NOMO-1 treated with DMSO at 0.1 percent for 48 hours (cell line): ENCODE results near the gene LTBP2.

Source experiments
- DNase-seq: peaks from one replicate; lab custom pipeline; 2025; ENCODE audit not compliant: unreplicated experiment; lab: John Stamatoyannopoulos, UW

Gene LTBP2

DNA sequence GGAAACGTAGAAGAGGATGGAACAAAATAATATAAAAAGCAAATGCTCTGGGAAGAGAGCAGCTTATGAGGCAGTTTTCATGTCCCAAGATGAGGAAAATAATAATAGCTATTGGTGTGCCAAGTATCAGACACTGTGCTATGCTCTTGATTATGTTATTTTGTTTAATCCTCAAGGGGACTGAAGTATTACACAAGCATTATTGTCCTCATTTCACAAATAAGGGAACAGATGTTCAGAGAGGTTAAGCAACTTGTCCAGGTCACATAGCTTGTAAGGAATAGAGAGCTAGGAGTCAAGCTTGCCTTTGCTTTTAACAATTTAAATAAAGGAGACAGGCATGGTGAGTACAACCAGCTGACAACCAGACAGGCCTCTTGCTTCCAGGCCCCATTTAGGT, 26.9 kb upstream of the LTBP2 start:
- DNase-seq, result no peak

DNA sequence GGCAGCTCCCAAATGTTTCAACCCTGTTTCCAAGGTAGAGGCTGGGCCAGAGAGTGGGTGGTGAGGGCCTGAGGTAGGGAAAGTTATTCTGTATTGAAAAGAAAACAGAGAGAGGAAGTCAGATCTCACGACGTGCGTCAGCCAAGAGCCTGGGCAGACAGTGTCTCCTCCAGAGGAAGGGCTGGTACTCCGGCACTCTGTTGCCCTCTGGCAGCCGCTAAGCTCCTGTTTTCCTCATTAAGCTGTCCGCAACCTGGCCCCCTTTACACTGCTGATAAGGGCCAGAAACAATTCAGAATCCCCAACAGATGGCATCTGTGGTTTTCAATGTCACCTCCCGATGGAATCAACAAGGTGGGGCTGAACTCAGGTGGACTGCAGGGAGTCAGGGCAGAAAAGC, 26.0 kb upstream of the LTBP2 start:
- DNase-seq, result no peak

DNA sequence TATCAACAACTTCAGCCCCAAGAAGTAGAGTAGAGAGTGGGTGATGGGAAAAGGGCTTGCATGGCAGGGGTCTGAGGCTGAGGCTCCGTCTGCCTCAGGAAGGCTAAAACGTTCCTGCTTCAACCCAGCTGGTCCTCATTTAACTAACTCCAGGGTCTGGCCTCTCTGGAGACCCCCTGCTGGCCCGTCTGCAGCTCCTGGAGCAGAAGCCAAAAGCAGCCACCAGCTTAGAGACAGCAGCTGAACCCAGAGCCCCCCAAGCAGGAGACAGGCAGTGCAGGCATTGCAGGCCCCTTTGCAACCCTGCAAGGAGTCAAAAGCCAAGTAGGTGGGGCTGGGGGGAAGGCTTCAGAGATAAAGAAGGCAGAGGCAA, 25.1 kb upstream of the LTBP2 start:
- DNase-seq, result no peak

DNA sequence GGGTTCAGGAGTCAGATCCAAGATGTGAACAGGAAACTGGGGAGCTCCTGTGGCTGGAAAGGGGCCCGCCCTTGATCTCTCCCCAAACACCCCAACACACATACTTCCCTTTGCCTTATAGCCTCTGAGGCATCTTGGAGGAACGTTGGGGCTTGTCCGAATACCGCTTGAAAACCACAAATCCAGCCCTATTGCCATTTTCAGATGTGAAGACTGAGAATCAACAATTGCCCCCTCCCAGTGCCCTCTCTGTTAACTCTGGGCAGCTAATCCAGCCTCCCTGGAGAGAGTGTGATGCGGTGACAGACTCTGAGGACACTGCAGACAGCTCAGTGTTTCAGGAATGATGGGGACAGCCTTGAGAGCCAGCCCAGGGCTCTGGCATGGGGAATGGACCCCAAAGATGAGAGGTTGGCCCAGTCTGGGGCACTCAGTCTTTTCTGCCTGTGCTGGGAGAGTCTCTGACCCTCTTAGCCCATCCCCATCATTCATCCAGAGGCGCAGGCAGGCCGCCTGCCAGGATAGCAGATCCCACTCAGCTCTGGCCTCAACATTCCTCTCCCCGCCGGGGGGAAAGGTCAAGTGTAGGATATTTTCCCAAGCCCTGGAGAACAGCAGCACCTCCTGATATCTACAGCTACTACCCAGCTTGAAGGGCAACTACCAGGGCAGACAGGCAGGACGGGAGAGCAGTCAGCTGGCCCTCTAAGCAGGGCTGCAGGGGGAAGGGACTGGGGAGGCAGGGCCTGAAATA, 24.6 kb upstream of the LTBP2 start:
- no peak for DNase-seq

DNA sequence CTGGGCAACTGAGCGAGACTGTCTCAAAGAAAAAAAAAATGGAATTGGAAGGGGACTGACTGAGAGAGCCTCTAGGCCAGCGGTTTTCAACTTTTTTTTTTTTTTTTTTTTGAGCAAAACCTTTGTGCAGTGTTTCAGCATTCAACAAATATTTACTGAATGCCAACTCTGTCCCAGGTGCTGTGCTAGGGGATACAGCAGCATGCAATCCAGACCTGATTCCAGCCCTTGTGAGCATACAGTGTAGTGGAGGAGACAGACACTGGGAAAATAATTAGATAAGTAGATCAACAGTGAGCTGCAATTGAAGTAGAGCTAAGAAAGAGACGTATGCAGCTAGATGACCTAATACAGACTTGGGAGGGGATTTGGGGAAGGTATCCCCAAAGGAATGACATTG, 23.8 kb upstream of the LTBP2 start:
- DNase-seq, result no peak

DNA sequence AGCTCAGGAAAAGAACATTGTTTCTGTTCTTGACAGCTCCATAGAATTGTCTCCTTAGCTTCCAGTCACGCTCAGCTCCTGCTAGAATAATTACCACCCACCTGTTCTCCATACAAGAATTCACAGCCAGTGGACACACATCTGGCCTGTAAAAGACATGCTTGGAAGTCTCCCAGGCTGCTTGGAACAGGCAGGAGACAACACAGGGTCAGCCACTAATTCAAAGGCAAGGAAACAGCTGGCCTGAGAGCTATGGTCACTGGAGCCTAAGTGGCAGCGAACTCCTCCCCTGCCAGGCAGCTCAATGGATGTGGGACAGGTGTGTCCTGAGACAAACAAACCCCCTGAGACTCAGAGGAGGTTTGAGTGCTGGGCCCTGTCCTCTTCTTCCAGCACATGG, 22.9 kb upstream of the LTBP2 start:
- no peak for DNase-seq

DNA sequence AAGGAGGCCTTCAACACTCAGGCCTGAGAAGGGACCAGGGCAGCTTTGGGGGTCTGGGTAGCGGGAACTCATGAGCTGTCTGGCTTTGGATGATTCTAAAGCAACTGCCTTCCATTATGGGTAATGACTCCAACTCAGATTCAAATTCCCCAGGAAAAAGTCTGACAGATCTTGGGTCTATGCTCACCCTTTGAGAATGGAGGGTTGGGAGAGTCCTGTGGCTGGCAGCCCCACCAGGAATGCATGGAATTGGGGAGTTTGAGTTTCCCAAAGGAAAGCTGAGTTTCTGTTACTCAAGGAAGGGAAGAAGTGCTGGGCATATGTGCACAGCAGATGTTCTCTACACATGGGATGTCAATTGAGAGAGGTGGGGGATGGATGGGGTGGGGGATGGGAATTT, 22.4 kb upstream of the LTBP2 start:
- DNase-seq, result no peak

DNA sequence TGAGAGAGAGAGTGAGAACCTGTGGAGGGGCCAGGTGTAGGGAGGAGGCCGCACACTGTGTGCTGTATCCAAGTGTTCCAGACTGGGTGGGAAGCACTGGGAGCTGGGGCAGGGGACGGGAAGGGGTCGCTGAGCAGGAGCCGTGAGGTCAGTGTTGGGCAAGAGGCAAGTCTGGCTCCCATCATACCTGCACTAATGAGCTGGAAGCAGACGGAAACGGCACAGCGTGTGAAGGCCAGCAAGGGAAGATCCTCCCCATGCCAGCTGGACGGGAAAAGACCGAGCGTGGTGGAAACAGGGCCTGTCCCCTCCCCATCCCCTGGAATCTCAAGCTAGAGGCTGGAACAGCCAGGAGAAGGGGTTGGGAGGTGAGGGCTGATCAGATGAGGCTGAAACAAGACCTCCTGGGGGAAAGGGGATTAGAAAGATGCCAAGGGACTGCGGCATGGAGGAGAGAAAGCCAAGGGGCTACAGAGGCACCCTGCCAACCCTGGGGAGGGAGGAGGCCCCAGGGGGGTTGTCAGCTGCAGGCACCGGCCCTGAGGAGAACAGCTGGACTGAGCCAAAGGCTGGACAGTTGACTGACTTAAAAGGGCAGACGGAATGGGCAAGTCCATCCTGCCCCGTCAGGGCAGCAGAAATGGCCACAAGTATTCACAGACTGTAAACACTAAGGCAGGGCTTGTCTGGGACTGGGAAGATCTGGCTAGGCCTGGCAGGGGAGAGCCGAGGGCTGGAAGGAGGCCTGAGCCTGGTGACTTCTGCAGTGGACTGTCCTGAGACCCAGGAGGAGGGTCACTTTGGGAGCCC, 19.0 kb upstream of the LTBP2 start:
- DNase-seq, result no peak

DNA sequence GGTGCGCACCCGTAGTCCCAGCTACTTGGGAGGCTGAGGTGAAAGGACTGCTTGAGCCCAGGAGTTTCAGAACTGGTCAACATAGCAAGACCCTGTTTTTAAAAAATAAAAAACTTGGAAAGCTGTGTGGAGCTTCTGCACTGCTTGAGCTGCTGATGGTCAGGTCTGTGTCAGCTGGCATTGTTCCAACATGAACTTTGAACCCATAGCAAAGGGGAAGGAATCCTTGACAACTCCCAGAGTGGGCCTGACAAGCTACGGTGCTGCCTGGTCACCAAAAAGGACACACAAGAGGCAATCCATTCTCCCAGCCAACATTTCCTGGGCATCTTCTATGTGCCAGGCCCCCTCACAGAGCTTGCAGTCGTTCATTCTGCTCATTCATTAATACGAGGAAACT, 16.4 kb upstream of the LTBP2 start:
- DNase-seq, result no peak

DNA sequence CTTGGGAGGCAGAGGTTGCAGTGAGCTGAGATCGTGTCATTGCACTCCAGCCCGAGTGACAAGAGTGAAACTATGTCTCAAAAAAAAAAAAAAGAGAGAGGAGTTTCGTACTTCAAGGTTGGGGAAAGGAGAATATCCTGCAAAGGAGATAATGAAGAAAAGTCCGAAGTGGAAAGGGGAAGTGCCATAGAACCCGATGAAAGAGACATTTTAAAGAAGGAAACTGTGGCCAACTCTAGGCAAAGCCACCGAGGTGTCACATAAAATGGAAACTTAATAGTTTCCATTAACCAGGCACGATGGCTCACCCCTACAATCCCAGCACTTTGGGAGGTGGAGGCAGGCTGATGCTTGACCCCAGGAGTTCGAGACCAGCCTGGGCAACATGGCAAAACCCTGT, 15.0 kb upstream of the LTBP2 start:
- DNase-seq, result peak; percentile 86

DNA sequence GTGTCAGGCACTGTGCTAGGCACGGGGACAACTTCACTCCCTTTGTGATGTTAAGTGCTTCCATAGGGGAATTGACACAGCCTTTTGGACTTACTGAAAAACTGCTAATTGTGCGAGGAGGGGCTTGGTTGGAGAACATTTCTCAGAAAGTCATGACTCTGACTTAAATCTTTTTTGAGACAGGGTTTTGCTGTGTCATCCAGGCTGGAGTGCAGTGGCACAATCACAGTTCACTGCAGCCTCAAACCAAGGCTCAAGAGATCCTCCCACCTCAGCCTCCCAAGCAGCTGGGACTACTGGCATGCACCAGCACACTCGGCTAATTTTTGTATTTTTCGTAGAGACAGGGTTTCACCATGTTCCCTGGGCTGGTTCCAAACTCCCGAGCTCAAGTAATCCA, 10.2 kb upstream of the LTBP2 start:
- DNase-seq, result no peak

DNA sequence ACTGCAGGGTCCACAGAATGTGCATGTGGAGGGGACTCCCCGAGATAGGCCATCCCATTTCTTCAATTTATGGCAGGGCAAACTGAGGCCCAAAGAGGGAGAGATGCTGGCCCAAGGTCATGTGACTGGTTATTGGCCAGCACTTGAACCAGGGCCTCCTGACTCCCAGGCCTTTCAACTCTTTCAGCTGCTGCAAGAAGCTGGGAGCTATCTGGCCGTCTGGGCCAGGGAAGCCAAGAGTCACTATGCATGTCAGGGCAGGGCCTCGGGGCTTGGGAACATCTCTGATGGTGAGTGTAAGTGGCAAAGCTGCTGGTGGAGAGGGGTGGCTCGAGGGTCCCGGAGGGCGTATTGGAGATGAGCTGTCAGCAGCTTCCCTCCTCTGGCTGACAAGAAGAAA, 9.5 kb upstream of the LTBP2 start:
- no peak for DNase-seq

DNA sequence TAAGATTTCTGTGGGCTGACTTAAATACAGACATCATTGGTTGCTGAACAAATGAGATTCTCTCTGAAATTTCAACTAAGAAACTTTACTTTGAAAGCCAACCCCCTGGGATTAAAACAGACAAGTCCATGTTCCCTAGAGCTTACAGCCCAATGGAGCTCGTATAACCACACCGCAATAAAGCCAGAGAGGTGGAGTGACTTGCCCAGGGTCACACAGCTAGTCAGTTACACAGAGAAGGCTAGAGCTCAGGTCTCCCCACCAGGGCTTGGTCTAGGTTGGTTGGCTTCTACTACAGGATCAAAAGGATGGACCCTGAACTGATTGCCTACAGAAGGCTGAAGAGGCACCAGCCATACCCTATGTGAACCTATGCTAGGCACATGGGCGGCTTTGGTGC, 8.9 kb upstream of the LTBP2 start:
- DNase-seq, result no peak

DNA sequence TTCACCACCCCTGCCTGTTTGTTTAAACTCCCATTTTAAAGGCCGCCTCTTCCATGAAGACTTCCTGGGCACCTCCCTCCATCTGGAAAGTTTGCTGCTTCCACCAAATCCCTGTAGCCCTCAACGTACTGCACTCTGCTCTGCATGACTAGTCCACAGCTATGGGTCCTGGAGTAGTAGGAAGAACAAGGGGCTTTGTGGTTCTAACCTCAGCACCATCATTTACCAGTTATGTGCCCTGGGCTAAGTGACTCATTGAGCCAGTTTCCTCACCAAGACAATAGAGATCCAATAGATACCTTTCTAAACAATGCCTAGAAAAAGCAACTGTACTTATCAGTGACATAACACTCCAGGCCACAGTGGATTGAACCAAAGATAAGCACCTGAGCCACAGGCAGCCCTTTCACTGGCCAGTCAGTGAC, 8.5 kb upstream of the LTBP2 start:
- peak; percentile 19 for DNase-seq

DNA sequence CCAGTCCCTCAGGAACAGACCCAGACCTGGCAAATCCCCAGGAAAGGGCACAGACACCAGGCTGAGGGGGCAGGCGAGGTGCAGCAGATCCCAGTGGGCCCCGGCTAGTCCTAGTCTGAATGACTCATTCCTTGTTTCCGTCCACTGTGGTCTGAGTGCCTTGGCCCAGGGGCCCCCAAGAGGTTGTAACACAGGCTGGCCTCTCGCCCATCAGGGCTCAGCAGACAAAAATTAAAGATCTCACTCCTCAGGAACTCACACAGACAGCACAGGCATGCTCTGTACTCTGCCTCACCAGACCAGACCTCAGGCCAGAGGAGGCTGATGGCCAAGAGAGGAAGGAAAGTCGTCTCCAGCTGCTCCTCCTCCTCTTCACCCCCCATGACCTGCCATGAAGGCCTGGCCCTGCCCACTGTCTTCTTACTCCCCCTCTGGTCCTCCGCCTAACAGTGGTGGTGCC, 7.7 kb upstream of the LTBP2 start:
- DNase-seq, result peak; percentile 41

DNA sequence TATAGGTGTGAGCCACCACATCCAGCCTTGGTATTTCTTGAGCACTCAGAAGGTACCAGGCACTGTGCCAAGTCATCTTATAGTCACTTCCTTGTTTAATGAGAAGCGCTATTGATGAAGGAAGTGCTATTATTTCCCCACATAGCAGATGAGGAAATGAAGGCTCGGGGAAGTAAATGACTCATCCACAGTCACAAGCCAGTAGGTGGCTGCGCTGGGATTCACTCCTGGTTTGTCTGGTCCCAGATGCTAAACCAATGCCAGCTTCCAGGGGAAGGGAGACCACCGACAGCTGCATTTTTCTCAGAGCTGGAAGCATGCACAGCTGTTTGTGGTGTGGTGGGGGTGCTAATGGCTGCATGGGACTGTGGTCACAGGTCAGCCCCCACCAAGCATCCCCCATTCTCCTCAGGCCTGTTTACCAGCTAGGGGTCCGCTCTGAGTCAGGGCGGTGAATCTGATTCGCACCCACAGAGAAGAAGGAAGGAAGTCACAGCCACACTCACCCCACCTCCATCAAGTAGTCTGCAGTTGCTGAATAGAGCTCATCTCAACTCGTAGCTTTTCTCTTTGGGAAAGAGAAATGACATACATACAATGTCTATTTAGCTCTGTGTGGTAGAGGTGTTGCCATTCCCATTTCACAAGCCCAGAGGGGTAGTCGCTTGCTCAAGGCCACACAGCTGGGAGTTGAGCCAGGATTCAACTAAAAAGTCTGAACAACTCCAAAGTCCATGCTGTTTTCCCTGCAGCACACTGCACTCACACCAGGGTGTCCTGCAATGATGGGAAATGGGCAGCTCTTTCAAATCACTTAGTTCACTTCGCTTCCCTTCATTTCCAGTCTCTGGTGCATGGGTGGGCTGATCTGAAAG, 6.3 kb upstream of the LTBP2 start:
- DNase-seq, result peak; percentile 95

DNA sequence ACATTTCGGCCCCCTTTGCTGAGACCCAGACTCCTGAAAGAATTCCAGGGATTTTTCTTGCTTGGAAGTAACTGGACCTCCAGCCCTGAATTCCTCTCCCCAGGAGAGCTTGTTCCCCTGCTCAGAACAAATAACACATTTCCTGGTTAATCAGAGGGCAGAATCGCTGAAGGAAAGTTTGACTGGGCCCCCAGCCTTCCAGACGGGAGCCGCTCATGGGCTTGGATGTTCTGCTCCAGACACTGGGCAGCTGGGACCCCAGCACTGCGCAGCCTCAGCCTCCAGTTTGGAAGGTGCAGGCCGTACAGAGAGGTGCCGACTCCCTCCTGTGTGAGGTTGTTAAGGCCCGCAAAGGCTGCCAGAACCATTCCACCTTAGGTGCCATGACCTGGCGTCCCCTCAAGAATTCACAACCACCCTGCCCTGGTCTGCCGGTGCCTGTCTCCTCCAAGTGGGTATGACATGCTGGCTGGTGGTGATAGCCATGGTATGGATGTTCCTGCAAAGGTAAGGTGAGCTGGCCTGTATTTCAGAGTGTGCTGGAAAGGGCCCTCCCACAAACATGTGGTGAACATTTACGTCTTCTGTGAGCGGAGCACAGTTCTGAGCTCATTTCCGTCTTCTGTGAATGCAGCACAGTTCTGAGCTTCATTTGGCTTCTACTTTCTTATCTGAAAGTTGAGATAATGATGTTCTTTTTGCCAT, 5.1 kb upstream of the LTBP2 start:
- no peak for DNase-seq

DNA sequence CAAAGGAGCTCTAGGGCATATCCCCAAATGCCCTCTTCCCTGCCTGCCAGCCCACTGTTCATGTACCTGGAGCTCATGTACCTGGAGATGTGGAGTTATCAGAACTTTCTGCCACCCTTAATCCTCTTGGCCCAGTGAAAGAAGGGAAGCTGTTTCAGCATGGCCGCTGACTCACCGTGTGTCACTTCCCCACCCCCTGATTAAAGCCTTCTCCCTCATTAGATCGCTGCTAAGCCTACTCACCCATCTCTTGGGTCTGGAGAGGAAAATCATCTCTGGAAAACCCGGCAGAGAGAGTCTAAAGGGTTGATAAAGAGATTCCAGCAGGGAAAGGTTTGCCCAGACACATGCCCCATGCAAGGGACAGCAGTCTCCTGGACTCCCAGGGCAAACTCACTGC, 4.5 kb upstream of the LTBP2 start:
- DNase-seq, result peak; percentile 66

DNA sequence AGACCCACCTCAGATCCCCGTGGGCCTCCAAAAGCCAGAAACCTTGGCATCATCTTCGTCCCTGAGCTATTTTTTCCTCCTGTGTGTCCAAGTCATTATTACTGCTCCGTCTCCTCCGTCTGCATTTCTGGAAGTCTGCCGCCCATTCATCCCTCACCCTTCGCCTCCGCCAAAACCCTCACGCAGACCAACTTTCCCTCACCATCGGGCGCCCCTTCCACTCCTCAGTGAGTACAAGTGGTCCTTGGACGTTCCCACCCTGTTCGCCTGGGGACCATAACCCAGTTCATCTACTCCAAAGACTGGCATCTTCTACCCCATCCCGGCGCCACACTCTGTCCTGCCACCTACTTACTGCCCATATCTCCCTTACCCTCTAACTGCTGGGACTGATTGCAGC, 3.7 kb upstream of the LTBP2 start:
- no peak for DNase-seq

DNA sequence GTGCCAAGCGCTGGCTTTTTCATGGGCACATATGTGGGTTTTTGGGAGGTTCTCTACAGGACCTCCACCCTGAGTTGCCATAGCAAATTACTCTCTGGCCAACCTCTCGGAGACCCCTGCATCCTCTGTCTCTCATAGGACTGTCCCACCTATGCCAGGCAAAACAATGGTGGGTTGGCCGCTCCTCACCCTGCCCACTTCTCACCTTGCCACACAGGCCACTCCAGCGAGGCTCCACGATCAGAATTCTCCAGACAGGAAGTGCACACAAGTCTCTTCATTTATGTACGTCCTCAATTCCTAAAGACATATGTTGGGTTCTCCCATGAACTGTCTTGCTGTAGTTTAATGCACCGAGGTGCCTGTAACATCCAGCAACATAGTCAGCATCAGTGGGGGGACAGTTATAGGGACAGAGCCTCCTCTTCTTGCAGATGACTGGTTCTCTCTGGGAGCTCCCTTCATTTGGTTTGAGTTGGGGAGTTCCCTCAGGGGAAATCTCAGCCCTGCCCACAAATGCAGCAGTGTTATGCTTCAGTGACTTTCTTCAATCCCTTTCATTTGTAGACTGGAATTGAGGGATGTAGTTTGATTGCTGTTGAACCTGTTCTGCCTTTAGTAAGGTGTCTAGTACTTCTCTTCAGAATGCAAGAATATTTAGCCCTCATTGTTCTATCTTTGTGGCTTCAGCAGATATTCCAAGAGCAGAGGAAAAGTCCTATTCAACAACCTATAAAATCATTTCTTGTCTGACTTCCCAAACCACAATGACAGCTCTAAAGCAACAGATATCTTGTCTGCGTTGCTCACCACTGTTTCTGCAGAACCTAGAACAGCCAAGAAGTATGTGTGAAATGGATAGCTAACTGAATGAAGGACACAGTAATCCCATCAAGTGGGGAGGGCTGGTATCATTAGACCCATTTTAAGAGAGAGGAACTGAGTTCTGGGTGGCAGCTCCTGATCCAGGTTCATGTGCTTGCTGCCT, 2.8 kb upstream of the LTBP2 start:
- DNase-seq, result no peak
